Astrocyte of the hippocampus (primary cell): ENCODE results near the gene FAM193B.
"Not testable (repeated sequence)": the region's sequence is repeated elsewhere in the genome, so short reads cannot be mapped to it uniquely, and the experiment has no call there.

Experiments
- DNase-seq: peaks from one replicate; pipeline ENCODE4 v3.0.0; 2011; ENCODE audit warnings: low read depth, low spot score

The FAM193B gene

GRCh38 chr5:177486256-177486655, 68.1 kb downstream of the FAM193B start:
- DNase-seq = no peak

GRCh38 chr5:177485753-177486152, 68.6 kb downstream of the FAM193B start:
- not testable (repeated sequence) for DNase-seq

- no peak for DNase-seq
Measured at GRCh38 chr5:177484902-177485549, 69.3 kb downstream of the FAM193B start.

GRCh38 chr5:177483994-177484901, 70.1 kb downstream of the FAM193B start:
- no peak for DNase-seq

GRCh38 chr5:177483042-177483441, 71.3 kb downstream of the FAM193B start:
- peak; percentile 7 for DNase-seq

GRCh38 chr5:177482359-177482795, 72.0 kb downstream of the FAM193B start:
- no peak for DNase-seq

GRCh38 chr5:177479774-177480173, 74.6 kb downstream of the FAM193B start:
- peak; percentile 55 for DNase-seq

- DNase-seq = peak; percentile 59
Measured at GRCh38 chr5:177478711-177479646, 75.4 kb downstream of the FAM193B start.

- DNase-seq = peak; percentile 53
Measured at GRCh38 chr5:177477701-177478477, 76.5 kb downstream of the FAM193B start.

GRCh38 chr5:177476531-177477233, 77.7 kb downstream of the FAM193B start:
- DNase-seq = peak; percentile 81

GRCh38 chr5:177475563-177476427, 78.6 kb downstream of the FAM193B start:
- peak; percentile 37 for DNase-seq

GRCh38 chr5:177474846-177475562, 79.4 kb downstream of the FAM193B start:
- peak; percentile 32 for DNase-seq

GRCh38 chr5:177474002-177474476, 80.3 kb downstream of the FAM193B start:
- no peak for DNase-seq

- DNase-seq = peak; percentile 88
Measured at GRCh38 chr5:177473443-177474001, 80.8 kb downstream of the FAM193B start, which contains the start of gene DBN1. Gene DBN1 (minus strand): TSS chr5:177473634. CDS start chr5:177473521, 113 bp downstream.

GRCh38 chr5:177472460-177473442, 81.6 kb downstream of the FAM193B start:
- peak; percentile 80 for DNase-seq

GRCh38 chr5:177471610-177472356, 82.6 kb downstream of the FAM193B start:
- peak; percentile 53 for DNase-seq
